GM12874 (cell line): ENCODE measurements around the gene CEP95.

Experiments
- TF ChIP-seq, protein P1 (sequence below): IDR thresholded peaks from 2 replicates; pipeline ENCODE4 v1.5.1; 2011; ENCODE audit warnings: low read depth, mild to moderate bottlenecking, control low read depth, low read length, moderate library complexity; ENCODE audit not compliant: insufficient read depth

CEP95 gene

DNA sequence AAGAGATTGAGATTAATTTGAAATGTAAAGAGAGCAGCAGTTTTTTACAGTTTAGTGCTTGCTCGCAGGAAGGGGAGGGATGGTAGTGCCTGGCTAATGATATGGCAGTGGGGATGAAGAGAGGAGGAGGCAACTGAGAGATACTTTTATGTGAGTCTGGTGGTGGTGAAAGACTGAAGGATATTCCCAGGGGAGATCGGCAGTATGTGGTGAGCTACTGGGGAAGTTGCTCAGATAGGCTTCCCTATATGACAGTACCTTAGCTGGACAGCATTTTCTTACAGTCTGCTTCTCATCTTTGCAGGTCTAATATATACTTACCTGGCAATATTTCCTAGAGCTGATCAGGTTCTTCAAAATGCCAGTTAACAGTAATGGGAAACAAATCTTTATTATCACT lies 8.6 kb downstream of the CEP95 start:
- TF ChIP-seq, protein P1, sequence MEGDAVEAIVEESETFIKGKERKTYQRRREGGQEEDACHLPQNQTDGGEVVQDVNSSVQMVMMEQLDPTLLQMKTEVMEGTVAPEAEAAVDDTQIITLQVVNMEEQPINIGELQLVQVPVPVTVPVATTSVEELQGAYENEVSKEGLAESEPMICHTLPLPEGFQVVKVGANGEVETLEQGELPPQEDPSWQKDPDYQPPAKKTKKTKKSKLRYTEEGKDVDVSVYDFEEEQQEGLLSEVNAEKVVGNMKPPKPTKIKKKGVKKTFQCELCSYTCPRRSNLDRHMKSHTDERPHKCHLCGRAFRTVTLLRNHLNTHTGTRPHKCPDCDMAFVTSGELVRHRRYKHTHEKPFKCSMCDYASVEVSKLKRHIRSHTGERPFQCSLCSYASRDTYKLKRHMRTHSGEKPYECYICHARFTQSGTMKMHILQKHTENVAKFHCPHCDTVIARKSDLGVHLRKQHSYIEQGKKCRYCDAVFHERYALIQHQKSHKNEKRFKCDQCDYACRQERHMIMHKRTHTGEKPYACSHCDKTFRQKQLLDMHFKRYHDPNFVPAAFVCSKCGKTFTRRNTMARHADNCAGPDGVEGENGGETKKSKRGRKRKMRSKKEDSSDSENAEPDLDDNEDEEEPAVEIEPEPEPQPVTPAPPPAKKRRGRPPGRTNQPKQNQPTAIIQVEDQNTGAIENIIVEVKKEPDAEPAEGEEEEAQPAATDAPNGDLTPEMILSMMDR, result no peak

DNA sequence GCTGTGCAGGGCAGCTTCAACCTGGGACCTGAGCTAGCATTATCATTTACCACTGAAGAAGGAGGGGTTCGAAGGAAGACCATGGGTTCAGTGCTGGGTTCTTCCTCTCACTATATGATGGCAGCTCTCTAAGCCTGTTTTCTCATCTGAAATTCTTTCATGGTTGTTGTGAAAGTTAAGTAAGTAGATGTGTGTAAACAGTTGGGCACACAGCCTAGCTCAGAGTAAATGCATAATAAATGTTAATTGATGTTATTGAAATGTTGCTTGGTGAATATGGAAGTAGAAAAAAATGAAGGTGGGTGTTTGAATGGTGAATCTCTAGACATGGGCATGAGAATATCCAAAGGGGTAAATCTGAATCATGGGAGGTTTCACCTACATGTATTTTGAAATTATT lies 9.1 kb downstream of the CEP95 start:
- TF ChIP-seq, protein P1, result no peak

DNA sequence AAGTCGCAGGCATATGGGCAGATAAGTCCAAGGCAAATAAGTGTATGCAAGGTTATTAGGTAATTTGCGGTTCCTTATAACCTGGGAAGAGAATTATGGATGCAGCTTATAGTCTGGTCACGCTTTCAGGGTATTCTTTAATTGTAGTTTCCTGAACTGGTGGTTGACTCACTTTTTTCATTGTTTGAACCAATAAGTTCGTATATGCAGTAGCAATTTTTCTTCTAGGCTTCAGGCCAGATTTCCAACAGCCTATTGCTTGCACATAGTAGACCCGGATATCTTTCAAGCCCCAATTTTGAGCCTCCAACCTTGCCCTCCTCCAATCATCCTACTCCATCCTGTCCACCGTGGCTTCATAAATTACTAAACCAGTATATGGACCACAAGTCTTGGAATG lies 12.8 kb downstream of the CEP95 start:
- TF ChIP-seq, protein P1, result no peak

DNA sequence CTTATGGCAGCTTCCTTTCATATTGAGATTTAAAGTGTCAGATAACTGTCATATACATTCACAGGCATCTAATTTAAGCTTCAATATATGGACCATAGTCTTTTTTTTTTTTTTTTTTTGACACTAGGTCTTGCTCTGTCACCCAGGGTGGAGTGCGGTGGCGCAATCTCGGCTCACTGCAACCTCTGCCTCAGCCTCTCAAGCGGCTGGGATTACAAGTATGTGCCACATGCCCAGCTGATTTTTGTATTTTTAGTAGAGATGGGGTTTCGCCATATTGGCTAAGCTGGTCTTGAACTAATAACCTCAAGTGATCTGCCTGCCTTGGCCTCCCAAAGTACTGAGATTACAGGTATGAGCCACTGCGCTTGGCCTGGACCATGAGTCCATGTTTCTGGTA lies 13.6 kb downstream of the CEP95 start:
- TF ChIP-seq, protein P1, result no peak

DNA sequence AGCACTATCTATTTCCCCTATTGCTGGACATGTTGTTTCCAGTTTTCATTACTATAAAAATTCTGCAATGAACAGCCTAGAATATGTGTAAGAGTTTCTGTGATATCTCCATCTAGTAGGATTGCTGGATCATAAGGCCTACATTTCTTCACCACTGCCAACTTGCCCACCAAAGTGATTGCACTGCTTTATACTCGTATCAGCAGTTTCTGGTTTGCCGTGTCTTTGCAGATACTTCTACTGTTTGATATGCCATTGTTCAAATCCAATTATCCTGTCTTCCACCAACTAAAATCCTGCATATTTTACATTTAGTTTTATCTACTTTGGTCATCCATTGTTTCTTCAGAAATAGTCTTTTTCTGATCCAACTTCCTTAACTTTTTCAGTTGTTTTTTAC lies 21.1 kb downstream of the CEP95 start:
- TF ChIP-seq, protein P1, result no peak

DNA sequence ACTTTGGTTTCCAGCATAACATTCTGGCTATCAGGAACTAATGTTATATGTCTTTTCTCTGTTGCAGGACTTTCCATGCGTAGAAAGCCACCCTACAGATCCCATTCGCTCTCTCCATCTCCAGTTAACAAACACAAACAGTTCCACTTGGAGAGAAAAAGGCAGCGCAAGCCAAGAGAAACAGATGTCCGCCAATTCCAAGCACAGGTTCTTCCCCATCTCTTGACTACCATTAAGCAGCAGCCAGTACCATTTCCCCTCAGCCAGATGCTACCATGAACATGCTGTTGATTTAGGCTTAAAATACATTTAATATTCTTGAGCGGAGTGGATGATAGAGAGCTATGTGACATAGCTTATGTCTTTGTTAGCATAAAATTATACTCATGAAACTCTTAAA lies 22.4 kb downstream of the CEP95 start:
- TF ChIP-seq, protein P1, result no peak

DNA sequence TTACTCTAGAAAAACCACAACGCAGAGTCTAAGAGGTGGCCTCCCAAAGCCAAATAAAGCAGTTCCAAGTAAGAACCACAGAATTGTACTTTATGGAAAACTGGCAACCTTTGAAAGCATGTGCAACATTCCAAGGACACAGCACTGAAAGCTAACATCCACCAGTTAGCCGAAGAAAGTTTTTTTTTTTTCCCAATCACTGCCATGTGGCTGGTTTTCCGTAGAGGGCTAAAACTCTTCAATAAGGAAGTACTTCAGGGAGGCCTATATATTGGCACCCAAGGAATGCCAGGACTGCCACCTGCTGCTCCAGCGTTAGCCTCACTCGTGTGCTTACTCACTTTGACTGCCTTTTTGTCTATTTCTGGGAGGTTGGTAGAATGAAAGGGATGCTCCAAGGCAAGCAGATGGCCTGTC lies 25.2 kb downstream of the CEP95 start:
- TF ChIP-seq, protein P1, result no peak

DNA sequence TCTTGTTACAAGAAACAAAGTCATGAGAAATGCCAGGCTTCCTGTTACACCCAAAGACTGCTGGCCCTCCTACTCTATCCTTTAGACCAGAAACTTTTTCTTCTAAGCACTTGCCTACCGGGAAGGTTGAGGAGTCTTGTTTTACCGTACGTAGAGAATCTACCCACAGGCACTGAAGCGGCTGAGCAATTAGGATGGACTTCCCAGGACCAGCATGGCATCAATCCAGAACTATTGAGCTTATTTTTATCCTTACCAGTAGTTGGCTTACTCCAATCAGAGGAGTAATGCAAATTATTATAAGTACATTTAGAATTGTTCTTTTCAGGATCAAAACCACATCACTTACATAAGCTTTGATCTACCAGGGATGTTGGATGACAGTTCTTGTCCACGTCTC lies 25.6 kb downstream of the CEP95 start:
- TF ChIP-seq, protein P1, result no peak
